CD14-positive monocyte (primary cell): ENCODE results near the gene DHRS12. TPM values are rescaled to one million over a fixed set of nuclear protein-coding genes. Genes with fewer than 3 reads are reported as not detected.

Experiments used
- DNase-seq, 3 donors: peaks; one replicate each; pipeline ENCODE4 v3.0.0-alpha.2; 2011 to 2022
- H2AFZ ChIP-seq: 2 replicates; pipeline ENCODE4 v1.6.0; 2012; ENCODE audit warnings: mild to moderate bottlenecking, low read depth, low read length, inconsistent platforms; ENCODE audit not compliant: insufficient read depth, poor library complexity, severe bottlenecking
- H3K27ac ChIP-seq, 2 donors: 1 replicate in 1 of 2; 2 replicates in 1 of 2; pipeline ENCODE4 v1.5.1; 2012 to 2013; ENCODE audit warnings: low read length in 2 of 2, control low read depth in 1 of 2, inconsistent platforms in 1 of 2, low read depth in 1 of 2, mild to moderate bottlenecking in 1 of 2
- H3K27me3 ChIP-seq, 2 donors: one replicate each; pipeline versions ENCODE4 v1.6.0 to v1.6.1; 2011 to 2013; ENCODE audit warnings: low read length in 2 of 2; ENCODE audit not compliant: control insufficient read depth in 2 of 2, insufficient read depth in 2 of 2
- H3K36me3 ChIP-seq, 2 donors: replicated peaks in 1 of 2; 1 replicate in 1 of 2; 2 replicates in 1 of 2; pipeline versions ENCODE4 v1.5.1 to v1.6.1; 2012 to 2013; ENCODE audit warnings: low read length in 2 of 2, control low read depth in 1 of 2, inconsistent platforms in 1 of 2, mild to moderate bottlenecking in 1 of 2; ENCODE audit not compliant: insufficient read depth in 2 of 2, control insufficient read depth in 1 of 2
- H3K4me1 ChIP-seq, 2 donors: 1 replicate in 1 of 2; 2 replicates in 1 of 2; pipeline versions ENCODE4 v1.5.1 to v1.6.1; 2012 to 2013; ENCODE audit warnings: low read length in 2 of 2, control low read depth in 1 of 2, inconsistent platforms in 1 of 2, mild to moderate bottlenecking in 1 of 2, moderate library complexity in 1 of 2; ENCODE audit not compliant: insufficient read depth in 2 of 2, control insufficient read depth in 1 of 2
- H3K4me2 ChIP-seq: replicated peaks from 2 replicates; pipeline ENCODE3; 2012; ENCODE audit warnings: low read length, moderate library complexity, mild to moderate bottlenecking; ENCODE audit not compliant: poor library complexity, severe bottlenecking; ENCODE audit errors: extremely low read depth
- H3K4me3 ChIP-seq, 3 experiments: fragments of 200-600 bp in 1 of 3; sonication (generic) in 1 of 3; replicated peaks in 1 of 3; 1 replicate in 2 of 3; 2 replicates in 1 of 3; pipeline ENCODE4 v1.5.1; 2011 to 2013; ENCODE audit warnings: low read length in 3 of 3, mild to moderate bottlenecking in 3 of 3, control low read depth in 2 of 3, low read depth in 2 of 3, inconsistent platforms in 1 of 3, moderate library complexity in 1 of 3
- H3K79me2 ChIP-seq: 2 replicates; pipeline ENCODE4 v1.6.0; 2012; ENCODE audit warnings: mild to moderate bottlenecking, control low read depth, inconsistent platforms, low read length, moderate library complexity; ENCODE audit not compliant: insufficient read depth
- H3K9ac ChIP-seq: 2 replicates; pipeline ENCODE4 v1.6.0; 2017; ENCODE audit warnings: low read length, mild to moderate bottlenecking; ENCODE audit not compliant: insufficient read depth, poor library complexity, severe bottlenecking
- H3K9me3 ChIP-seq, 2 donors: replicated peaks in 1 of 2; 1 replicate in 1 of 2; 2 replicates in 1 of 2; pipeline versions ENCODE4 v1.5.1 to v1.6.1; 2012 to 2013; ENCODE audit warnings: low read length in 2 of 2, control low read depth in 1 of 2; ENCODE audit not compliant: control insufficient read depth in 1 of 2, insufficient read depth in 1 of 2
- H4K20me1 ChIP-seq: 2 replicates; pipeline ENCODE4 v1.6.0; 2012; ENCODE audit warnings: mild to moderate bottlenecking, low read length, control low read depth, moderate library complexity; ENCODE audit not compliant: insufficient read depth
- H3K27ac Mint-ChIP-seq, 7 donors: one replicate each; pipeline ENCODE4 v1.8.0; 2020; ENCODE audit warnings: mild to moderate bottlenecking in 7 of 7, mixed read lengths in 7 of 7, moderate library complexity in 6 of 7, inconsistent platforms in 2 of 7
- H3K27me3 Mint-ChIP-seq, 3 donors: one replicate each; pipeline ENCODE4 v1.8.0; 2021 to 2022; ENCODE audit warnings: low read depth in 3 of 3, mild to moderate bottlenecking in 3 of 3, mixed read lengths in 3 of 3, moderate library complexity in 3 of 3, inconsistent platforms in 1 of 3
- H3K36me3 Mint-ChIP-seq, 2 donors: one replicate each; pipeline ENCODE4 v1.8.0; 2020; ENCODE audit warnings: mixed read lengths in 2 of 2, inconsistent platforms in 1 of 2, mild to moderate bottlenecking in 1 of 2
- H3K4me1 Mint-ChIP-seq: one replicate; pipeline ENCODE4 v1.8.0; 2020; ENCODE audit warnings: mild to moderate bottlenecking, mixed read lengths
- H3K4me3 Mint-ChIP-seq, 2 donors: one replicate each; pipeline ENCODE4 v1.8.0; 2020; ENCODE audit warnings: mild to moderate bottlenecking in 2 of 2, mixed read lengths in 2 of 2, moderate library complexity in 1 of 2
- H3K9me3 Mint-ChIP-seq, 7 donors: one replicate each; pipeline ENCODE4 v1.8.0; 2020 to 2022; ENCODE audit warnings: mixed read lengths in 7 of 7, mild to moderate bottlenecking in 6 of 7, moderate library complexity in 6 of 7, inconsistent platforms in 2 of 7
- CTCF ChIP-seq: fragments of 200-600 bp; IDR thresholded peaks from one replicate; pipeline ENCODE4 v1.8.0; 2022; ENCODE audit warnings: antibody characterized with exemption, mild to moderate bottlenecking
- WGBS: methylation state at CpG from one replicate; pipeline ENCODE4 v1.1.5; 2013; ENCODE audit warnings: missing lambda C conversion rate; ENCODE audit not compliant: insufficient coverage; 5-methylcytosine and 5-hydroxymethylcytosine counted together
- intact Hi-C, 2 donors: fragments of 100-400 bp; cut with micrococcal nuclease; formaldehyde crosslinking; loops; one replicate each; pipeline versions ENCODE4 v1.15.0 to v1.15.1; 2023
- polyA plus RNA-seq, 3 donors: library from polyadenylated mRNA; depleted of rRNA in 1 of 3; unstranded in 2 of 3; stranded (reverse) in 1 of 3; fragments of 300-500 nt in 2 of 3; fragments of >200 nt in 1 of 3; fragmentation: Illumina TruSeq in 2 of 3; gene quantifications; 1 replicate in 2 of 3; 2 replicates in 1 of 3; pipeline ENCODE4 v1.2.3, GENCODE V29; 2012 to 2021

Gene DHRS12
- polyA plus RNA-seq, 3 donors, result 7.6 to 20.2 (median 20.0) TPM

GRCh38 chr13:51768378-51768921, 35.5 kb downstream of the DHRS12 start:
- H3K4me1 ChIP-seq, result no peaks in the 10 kb centered on the region
- no peak overlapping the region for H3K9ac ChIP-seq
- H3K27me3 ChIP-seq, result no peaks in the 10 kb centered on the region
- Mint-ChIP-seq H3K27me3 (peaks cover 2 to 6% (median 3%) of the 10 kb centered on the region in 3 donors), H3K4me3 (no peak overlapping the region), H3K36me3 (peaks cover 42% of the 10 kb centered on the region in 2 donors), H3K27ac (peak overlapping the region in 3 of 7 donors; percentile 33 to 70 (median 50)), H3K9me3 (peaks cover 0 to 2% (median 0%) of the 10 kb centered on the region in 7 donors), H3K4me1 (peaks cover 3% of the 10 kb centered on the region)
- DNase-seq, result no peak
- intact Hi-C loops, result no loop called here
- no peak overlapping the region for H2AFZ ChIP-seq
- TF ChIP-seq CTCF, result no peak
- no peak overlapping the region for H3K4me3 ChIP-seq
- no peak overlapping the region for H3K27ac ChIP-seq
- 92% methylated on average over 15 of the region's 15 CpGs for WGBS
- peaks cover 36 to 55% of the 10 kb centered on the region in 2 donors for H3K36me3 ChIP-seq
- H3K9me3 ChIP-seq, result no peaks in the 10 kb centered on the region
- no peaks in the 10 kb centered on the region for H4K20me1 ChIP-seq
- no peaks in the 10 kb centered on the region for H3K79me2 ChIP-seq
- no peak overlapping the region for H3K4me2 ChIP-seq

- Histone ChIP-seq H3K4me3 (no peak overlapping the region), H3K36me3 (peaks cover 49 to 68% of the 10 kb centered on the region in 2 donors), H3K4me1 (no peaks in the 10 kb centered on the region), H3K4me2 (no peak overlapping the region), H3K27me3 (no peaks in the 10 kb centered on the region), H3K79me2 (no peaks in the 10 kb centered on the region), H3K9ac (no peak overlapping the region), H3K27ac (no peak overlapping the region), H2AFZ (no peak overlapping the region), H4K20me1 (no peaks in the 10 kb centered on the region), H3K9me3 (no peaks in the 10 kb centered on the region)
- peak; percentile 15 for TF ChIP-seq CTCF
- H3K27ac Mint-ChIP-seq, result peak overlapping the region in 1 of 7 donors; percentile 7
- H3K4me3 Mint-ChIP-seq, result no peak overlapping the region
- intact Hi-C loops, result no loop called here
- peaks cover 3% of the 10 kb centered on the region for H3K4me1 Mint-ChIP-seq
- peaks cover 0 to 2% (median 0%) of the 10 kb centered on the region in 7 donors for H3K9me3 Mint-ChIP-seq
- peaks cover 0 to 5% (median 1%) of the 10 kb centered on the region in 3 donors for H3K27me3 Mint-ChIP-seq
- no peak for DNase-seq
- H3K36me3 Mint-ChIP-seq, result peaks cover 56% of the 10 kb centered on the region in 2 donors
- 96% methylated on average over 7 of the region's 8 CpGs for WGBS
Observed at GRCh38 chr13:51767100-51767499, 36.9 kb downstream of the DHRS12 start.
